Stimulated activated CD4-positive, alpha-beta T cell treated with anti-CD3 and anti-CD28 coated beads, Interleukin-4, amount 100 ng/mL, for 1 hour (primary cell): ENCODE measurements around the gene RPS16.

Source experiments
- DNase-seq: peaks from one replicate; pipeline ENCODE4 v3.0.0-alpha.2; 2020

The RPS16 gene

DNA sequence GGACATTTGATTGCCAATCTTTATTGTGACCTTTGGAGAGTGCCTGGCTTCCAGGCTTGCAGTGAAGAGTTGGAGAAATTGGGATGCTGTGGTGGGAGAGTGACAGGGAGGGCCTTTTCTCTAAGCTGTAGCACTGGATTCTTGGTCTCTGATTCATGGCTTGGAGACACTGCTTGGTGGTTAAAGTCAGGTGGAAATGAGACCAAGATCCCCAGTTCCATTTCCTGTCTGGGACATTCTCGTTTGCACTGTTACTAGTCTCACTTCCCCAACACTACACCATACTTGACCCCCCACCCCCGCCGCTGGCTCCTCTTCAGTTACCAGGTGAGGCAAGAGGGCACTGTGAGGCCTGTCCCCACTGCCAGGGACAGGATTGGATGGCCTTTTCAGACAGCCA, 12.5 kb upstream of the RPS16 start:
- DNase-seq = no peak

DNA sequence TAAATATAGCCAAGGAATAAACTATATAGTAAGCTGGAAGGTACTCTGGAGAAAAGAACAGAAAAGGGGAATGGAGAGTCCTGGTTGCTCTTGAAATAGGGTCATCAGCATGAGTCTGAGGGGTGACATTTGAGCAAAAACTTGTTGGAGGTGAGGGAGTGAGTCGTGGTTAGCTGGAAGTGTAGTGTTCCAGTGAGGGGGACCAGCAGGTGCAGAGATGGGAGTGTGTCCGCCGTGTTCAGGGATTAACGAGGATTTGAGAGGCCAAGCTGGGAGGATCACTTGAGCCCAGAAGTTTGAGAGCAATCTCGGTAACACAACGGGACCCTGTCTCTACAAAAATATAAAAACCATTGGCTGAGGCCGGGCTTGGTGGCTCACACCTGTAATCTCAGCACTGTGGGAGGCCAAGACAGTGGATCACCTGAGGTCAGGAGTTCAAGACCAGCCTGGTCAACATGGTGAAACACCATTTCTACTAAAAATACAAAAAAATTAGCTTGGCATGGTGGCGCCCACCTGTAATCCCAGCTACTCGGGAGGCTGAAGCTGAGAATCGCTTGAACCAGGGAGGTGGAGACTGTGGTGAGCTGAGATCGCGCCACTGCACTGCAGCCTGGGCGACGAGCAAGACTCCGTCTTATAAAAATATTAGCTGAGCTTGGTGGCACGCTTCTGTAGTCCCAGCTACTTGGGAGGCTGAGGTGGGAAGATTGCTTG, 10.8 kb upstream of the RPS16 start:
- no peak for DNase-seq

DNA sequence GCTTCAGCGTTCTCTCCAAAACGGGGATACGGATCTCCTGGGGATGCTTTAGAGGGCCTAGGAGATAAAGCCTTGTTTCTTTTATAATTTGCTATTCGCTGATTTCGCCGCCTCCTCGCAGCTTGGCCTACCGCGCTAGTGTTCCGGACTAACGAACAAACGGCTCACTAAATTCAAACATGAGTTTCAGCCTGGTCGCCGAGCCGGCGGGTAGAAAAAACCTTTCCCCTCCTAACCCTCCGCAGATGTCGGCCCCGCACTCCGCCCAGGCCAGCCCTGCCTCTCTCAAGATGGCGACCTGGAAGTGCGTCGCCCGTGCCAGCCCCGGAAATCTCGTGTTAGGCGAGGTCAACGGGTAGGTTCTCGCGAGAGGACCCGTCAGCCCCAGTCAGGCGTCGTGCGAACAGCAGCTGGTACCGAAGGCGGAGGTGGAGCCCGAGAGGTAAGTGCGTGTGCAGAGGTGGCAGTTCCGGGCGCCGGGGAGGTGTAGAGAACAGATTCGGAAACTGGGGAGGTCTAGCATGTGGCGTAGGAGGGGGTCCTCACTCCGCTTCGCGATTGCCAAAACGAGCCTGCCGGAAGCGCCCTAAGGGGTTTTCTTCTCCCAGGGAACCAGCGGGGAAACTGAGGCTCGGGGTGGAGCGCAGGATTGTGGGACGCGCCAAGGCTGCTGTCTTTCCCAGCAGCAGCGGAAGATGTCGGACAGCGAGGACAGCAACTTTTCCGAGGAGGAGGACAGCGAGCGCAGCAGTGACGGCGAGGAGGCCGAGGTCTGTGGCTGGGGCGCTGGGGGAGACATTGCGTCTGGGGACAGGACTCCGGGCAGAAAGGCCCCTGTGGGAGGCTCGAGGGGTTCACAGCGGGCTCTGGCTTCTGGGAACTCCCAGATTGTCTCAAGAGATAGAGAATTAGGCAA, 9.7 kb upstream of the RPS16 start, which contains the start of gene SUPT5H:
Gene SUPT5H, plus strand, starts transcription at position 387 of the 916 bp plus-strand sequence. Its CDS starts 309 bp downstream, at position 696.
- peak; percentile 96 for DNase-seq

GRCh38 chr19:39444598-39445195, 8.9 kb upstream of the RPS16 start:
- DNase-seq = no peak

- DNase-seq = no peak
Observed at GRCh38 chr19:39438270-39438934, 2.7 kb upstream of the RPS16 start.

DNA sequence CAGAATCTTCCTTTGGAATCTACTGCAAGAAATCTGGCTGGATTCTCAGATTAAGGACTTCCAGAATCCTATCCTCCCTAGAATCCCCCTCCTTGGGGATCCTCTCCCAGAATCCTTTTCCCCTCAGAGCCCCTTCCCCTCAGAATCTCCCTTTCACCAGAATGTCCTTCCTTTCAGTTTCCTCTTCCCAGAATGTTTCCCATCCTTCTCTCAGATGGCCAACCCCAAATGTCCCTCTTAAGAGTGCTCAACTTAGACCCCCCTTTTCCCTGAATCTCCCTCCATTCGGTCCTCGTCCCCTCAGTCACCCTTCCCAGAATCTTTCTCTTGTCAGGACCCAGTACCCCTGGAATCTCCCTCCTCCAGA, 584 bp upstream of the RPS16 start:
- no peak for DNase-seq

GRCh38 chr19:39434123-39435076, 1.3 kb downstream of the RPS16 start:
- no peak for DNase-seq

DNA sequence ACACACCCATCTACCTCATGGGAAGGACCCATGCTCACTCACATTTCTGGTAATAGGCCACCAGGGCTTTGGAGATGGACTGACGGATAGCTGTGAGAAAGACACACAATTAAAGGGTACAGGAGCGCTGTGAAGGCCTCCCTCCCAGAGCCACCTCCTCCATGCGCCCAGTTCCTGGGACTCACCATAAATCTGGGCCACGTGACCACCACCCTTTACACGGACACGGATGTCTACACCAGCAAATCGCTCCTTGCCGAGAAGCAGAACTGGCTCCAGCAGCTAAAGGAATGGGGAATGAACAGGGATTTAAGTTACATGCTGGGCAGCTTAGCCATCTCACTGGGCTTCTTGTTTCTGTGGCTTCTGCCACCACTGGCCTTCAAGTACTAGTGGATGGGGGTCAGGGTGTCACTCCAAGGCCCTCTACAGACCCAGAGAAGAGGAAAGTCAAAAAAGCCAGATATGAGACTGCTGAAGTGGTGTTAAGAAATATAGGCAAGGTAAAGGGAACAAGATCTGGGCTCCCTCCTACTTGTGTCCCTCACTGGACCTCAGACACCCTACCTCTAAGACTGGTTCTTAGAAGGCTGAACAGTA, 2.2 kb downstream of the RPS16 start:
- no peak for DNase-seq

- no peak for DNase-seq
Observed at GRCh38 chr19:39432677-39433025, 3.1 kb downstream of the RPS16 start.

DNA sequence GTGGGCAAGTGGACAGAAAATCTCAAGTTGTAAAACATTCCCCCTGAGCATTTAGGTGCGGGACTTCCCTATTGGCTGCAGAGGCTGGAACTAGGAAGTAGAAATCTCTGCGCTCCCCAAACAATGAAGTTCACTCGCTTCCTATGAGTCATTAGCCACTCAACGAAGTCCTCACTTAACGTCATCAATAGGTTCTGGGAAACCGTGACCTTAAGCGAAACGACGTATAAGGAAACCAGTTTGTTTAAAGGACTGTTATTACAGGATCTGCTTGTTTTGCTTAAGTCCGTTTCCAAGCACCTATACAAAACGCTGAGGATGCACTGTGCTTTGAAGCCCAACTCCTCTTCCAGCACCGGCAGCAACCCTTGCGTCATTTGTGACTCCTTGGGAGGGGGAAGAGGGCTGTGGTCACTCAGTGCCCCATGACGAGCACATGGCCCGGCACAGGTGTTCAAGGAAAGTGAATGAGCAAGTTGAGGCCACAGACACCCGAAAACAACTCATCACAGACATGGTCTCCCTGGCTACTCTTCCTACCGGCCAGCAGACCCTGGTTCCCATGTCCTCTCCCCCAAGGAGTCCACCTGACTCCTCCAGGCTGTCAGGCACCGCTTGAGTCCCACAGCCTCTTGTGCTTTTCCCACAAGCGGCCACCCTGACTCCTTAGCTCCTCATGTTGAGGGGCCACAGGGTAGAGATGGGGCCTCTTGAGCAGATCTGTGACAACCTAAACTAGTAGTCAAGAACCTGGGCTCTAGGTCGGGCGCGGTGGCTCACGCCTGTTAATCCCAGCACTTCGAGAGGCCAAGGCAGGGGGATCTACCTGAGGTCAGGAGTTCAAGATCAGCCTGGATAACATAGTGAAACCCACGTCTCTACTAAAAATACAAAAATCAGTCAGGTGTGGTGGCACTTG, 4.8 kb downstream of the RPS16 start:
- peak; percentile 39 for DNase-seq

DNA sequence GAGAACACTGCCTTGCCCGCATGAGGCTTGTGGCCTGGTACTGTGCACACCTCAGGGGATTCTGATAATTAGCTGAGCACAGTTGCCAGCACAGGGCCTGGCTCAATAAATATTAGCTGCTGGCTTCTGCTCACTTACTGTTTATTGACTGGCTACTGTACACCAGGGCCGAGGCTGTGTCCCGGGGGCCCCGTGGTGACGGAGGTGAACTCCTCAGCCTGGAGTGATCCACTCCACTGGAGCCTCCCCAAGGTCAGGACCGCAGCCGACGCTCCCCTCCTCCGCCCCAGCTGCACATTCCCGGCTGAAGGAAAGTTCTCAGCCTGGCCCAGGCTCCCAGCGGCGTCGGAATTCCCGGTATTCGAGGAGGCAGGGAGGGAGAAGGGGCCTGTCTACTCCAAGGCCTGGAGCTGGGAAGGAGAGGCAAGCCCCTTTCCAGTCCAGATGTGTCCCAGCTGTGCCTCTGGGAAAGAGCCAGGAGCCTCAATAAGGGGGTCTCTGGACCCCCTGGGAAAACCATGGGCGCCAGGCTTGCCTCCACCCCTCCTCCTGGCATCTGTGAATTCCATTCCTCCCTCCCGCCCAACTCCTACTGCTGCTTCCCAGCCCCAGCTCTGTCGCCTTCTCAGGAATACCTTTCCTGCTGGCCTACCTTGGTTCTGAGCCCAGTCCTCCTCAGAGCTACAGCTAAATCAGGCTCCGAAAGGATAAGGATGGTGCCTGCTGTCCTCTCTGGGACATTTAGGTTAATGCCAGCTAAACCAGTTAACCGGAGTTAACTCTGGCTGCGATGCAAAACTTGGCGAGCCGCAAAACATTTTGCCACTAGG, 7.3 kb downstream of the RPS16 start:
- DNase-seq = no peak

- DNase-seq = no peak
Observed at GRCh38 chr19:39427707-39428106, 8.0 kb downstream of the RPS16 start.

DNA sequence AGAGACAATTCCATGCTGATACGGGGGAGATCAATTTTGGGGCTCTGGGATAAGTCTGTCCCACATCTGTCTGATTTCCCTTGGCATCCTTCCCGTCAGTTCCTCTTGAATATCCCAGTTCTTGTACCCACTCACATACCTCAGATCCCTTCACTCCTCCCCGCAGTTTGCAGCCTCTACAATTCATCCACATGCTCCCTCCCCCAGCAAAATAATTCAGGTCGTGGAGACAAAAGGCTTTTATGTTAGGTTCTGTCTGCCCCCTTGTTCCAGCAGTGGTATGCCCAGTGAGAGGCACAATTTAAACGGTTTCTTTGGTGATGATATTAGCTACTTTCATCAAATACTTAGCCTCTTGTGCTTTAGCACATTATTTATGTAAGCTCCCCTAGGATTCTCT, 9.6 kb downstream of the RPS16 start:
- DNase-seq = no peak

- DNase-seq = no peak
Observed at GRCh38 chr19:39425744-39426143, 10.0 kb downstream of the RPS16 start.

GRCh38 chr19:39424934-39425333, 10.8 kb downstream of the RPS16 start:
- DNase-seq = no peak

DNA sequence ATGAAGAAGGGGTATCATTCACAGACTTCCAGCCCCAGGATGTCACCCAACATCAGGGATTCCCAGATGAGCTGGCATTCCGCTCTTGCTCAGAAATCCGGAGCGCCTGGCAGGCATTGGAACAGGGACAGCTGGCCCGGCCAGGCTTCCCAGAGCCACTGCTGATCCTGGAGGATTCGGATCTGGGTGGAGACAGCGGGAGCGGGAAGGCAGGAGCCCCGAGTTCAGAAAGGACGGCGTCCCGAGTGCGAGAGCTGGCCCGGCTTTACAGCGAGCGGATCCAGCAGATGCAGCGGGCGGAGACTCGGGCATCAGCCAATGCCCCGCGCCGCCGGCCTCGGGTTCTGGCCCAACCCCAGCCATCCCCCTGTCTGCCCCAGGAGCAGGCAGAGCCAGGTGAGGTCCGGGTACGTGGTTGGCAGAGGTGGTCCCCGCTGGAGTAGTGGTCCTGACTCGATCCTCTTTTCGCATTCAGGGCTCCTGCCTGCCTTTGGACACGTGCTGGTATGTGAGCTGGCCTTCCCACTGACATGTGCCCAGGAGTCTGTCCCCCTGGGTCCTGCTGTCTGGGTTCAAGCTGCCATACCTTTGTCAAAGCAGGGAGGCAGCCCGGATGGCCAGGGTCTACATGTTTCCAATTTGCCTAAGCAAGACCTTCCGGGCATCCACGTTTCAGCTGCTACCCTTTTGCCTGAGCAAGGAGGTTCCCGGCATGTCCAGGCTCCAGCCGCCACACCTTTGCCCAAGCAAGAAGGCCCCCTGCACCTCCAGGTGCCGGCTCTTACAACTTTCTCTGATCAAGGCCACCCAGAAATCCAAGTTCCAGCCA, 12.3 kb downstream of the RPS16 start:
- no peak for DNase-seq

GRCh38 chr19:39422020-39422419, 13.7 kb downstream of the RPS16 start:
- DNase-seq = no peak

DNA sequence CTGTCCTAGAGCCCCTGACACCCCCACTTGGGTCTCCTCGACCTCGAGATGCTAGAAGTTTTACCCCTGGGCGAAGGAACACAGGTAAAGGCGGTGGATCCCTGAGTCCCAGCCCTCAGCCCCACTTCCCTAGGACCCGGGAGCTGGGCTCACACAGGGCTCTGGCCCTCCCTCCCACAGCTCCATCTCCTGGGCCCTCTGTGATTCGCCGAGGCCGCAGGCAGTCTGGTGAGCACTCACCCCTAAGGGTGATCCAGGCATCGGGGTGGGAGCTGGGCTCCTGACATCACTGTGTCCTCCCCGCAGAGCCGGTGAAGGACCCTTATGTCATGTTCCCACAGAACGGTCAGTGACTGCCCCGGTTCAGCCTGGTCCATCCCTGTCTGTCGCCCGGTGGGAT, 15.0 kb downstream of the RPS16 start:
- no peak for DNase-seq

- no peak for DNase-seq
Observed at GRCh38 chr19:39419003-39419402, 16.7 kb downstream of the RPS16 start.
